ENCODE results near the gene CLEC20A.

CLEC20A gene

GRCh38 chr1:178461104-178461503 lies 35.7 kb downstream of the CLEC20A start:
- TF ChIP-seq, protein P1, sequence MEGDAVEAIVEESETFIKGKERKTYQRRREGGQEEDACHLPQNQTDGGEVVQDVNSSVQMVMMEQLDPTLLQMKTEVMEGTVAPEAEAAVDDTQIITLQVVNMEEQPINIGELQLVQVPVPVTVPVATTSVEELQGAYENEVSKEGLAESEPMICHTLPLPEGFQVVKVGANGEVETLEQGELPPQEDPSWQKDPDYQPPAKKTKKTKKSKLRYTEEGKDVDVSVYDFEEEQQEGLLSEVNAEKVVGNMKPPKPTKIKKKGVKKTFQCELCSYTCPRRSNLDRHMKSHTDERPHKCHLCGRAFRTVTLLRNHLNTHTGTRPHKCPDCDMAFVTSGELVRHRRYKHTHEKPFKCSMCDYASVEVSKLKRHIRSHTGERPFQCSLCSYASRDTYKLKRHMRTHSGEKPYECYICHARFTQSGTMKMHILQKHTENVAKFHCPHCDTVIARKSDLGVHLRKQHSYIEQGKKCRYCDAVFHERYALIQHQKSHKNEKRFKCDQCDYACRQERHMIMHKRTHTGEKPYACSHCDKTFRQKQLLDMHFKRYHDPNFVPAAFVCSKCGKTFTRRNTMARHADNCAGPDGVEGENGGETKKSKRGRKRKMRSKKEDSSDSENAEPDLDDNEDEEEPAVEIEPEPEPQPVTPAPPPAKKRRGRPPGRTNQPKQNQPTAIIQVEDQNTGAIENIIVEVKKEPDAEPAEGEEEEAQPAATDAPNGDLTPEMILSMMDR (IDR thresholded peaks at IDR 0.05) = no peak
- TF ChIP-seq ZFX (IDR thresholded peaks at IDR 0.05; ENCODE audit: borderline replicate concordance) = no peak
- H3K27ac ChIP-seq = no peak overlapping the region

DNA sequence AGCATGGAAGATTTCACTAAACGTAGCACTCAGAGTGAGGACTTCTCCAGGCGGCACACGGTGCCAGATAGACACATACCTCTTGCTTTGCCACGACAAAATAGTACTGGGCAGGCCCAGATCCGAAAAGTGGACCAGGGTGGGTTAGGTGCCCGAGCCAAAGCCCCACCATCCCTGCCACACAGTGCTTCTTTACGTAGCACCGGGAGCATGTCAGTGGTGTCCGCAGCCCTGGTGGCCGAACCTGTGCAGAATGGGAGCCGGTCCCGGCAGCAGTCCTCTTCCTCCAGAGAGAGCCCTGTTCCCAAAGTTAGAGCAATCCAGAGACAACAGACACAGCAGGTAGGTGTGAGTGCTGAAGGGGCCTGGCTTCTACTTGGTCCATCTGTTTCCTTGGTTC lies 38.6 kb downstream of the CLEC20A start:
- no peak for TF ChIP-seq ZFX (IDR thresholded peaks at IDR 0.05; ENCODE audit: borderline replicate concordance)
- TF ChIP-seq, protein P1 (IDR thresholded peaks at IDR 0.05) = no peak
- no peak overlapping the region for H3K27ac ChIP-seq

DNA sequence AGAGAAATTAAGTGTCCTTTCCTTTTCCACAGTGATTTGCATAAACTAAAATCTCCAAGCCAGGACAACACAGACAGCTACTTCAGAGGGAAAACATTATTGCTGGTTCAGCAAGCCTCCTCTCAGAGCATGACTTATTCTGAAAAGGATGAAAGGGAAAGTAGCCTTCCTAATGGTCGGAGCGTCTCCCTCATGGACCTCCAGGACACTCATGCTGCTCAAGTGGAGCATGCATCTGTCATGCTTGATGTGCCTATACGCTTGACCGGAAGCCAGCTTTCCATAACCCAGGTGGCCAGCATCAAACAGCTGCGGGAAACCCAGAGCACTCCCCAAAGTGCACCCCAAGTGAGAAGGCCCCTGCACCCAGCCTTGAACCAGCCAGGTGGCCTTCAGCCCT lies 39.1 kb downstream of the CLEC20A start:
- no peak overlapping the region for H3K27ac ChIP-seq
- TF ChIP-seq, protein P1 (IDR thresholded peaks at IDR 0.05) = no peak
- TF ChIP-seq ZFX (IDR thresholded peaks at IDR 0.05; ENCODE audit: borderline replicate concordance) = no peak

DNA sequence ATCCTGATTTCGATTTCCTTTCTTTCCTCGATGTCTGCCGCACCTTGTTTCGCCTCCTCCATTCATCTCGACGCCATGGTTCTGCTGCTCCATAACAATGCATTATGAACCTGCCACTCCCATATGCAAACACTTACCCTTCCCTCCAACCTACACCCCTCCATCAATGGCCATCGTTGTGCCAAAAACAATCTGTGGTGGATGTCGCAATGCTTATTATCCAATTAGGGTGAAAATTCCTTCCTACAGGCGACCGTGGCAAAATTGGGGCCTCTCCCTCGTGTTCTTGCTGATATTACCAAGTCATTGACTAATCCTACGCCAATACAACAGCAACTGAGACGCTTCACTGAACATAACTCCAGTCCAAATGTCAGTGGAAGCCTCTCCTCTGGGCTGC lies 40.3 kb downstream of the CLEC20A start:
- TF ChIP-seq, protein P1 (IDR thresholded peaks at IDR 0.05) = no peak
- no peak overlapping the region for H3K27ac ChIP-seq

- no peak overlapping the region for H3K27ac ChIP-seq
- no peak for TF ChIP-seq ZFX (IDR thresholded peaks at IDR 0.05; ENCODE audit: borderline replicate concordance)
- TF ChIP-seq, protein P1 (IDR thresholded peaks at IDR 0.05) = no peak
These were observed 44.8 kb downstream of the CLEC20A start for GRCh38 chr1:178452013-178452412.

- TF ChIP-seq, protein P1 (IDR thresholded peaks at IDR 0.05) = no peak
- TF ChIP-seq ZFX (IDR thresholded peaks at IDR 0.05; ENCODE audit: borderline replicate concordance) = no peak
These were observed 45.2 kb downstream of the CLEC20A start for GRCh38 chr1:178451529-178451928.

GRCh38 chr1:178450871-178451270 lies 45.9 kb downstream of the CLEC20A start:
- TF ChIP-seq ZFX (IDR thresholded peaks at IDR 0.05; ENCODE audit: borderline replicate concordance) = no peak
- TF ChIP-seq, protein P1 (IDR thresholded peaks at IDR 0.05) = no peak

More at GRCh38 chr1:178451529-178451928, 45.2 kb downstream of the CLEC20A start:
- H3K27ac ChIP-seq = no peak overlapping the region

More at GRCh38 chr1:178450871-178451270, 45.9 kb downstream of the CLEC20A start:
- H3K27ac ChIP-seq = no peak overlapping the region
